Measurements from ENCODE around the gene CDK5RAP1.
A peak's percentile ranks its signal among the peaks of the same experiment; 100 is the strongest.

The CDK5RAP1 gene, protein sequence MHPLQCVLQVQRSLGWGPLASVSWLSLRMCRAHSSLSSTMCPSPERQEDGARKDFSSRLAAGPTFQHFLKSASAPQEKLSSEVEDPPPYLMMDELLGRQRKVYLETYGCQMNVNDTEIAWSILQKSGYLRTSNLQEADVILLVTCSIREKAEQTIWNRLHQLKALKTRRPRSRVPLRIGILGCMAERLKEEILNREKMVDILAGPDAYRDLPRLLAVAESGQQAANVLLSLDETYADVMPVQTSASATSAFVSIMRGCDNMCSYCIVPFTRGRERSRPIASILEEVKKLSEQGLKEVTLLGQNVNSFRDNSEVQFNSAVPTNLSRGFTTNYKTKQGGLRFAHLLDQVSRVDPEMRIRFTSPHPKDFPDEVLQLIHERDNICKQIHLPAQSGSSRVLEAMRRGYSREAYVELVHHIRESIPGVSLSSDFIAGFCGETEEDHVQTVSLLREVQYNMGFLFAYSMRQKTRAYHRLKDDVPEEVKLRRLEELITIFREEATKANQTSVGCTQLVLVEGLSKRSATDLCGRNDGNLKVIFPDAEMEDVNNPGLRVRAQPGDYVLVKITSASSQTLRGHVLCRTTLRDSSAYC

GRCh38 chr20:33401184-33401920, at the start of gene CDK5RAP1:
Gene CDK5RAP1, minus strand, starts transcription at chr20:33401519. Its CDS starts 4,455 bp downstream, at chr20:33397064.
- DNase-seq (ENCODE audit: extremely low read depth, low read depth) = peak; percentile 69
- TF ChIP-seq CTCF (IDR thresholded peaks at IDR 0.05; ENCODE audit: low read depth, low read length) = no peak

DNA sequence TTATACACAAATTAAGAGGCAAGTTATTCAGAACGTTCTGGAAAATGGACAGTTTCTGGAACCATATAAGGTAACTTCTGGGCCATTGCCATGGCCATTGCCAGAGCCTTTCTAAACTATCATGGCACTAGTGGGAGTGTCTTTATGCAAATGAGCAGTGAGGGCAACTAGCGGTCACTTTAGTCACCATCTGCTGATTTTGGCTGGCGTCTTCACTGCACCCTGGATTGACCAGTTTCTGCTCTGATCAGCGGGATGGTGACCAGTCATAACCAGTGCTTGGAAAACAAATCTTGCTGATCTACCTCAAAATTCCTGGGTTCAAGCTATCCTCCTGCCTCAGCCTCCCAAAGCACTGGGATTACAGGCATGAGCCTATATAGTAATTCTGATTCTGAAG, 49.5 kb upstream of the CDK5RAP1 start:
- DNase-seq (ENCODE audit: extremely low read depth, low read depth) = no peak
- TF ChIP-seq CTCF (IDR thresholded peaks at IDR 0.05; ENCODE audit: low read depth, low read length) = no peak

- no peak for DNase-seq (ENCODE audit: extremely low read depth, low read depth)
- no peak for TF ChIP-seq CTCF (IDR thresholded peaks at IDR 0.05; ENCODE audit: low read depth, low read length)
Measured at GRCh38 chr20:33445881-33446625, 44.7 kb upstream of the CDK5RAP1 start.

GRCh38 chr20:33444797-33445560, 43.7 kb upstream of the CDK5RAP1 start:
- no peak for DNase-seq (ENCODE audit: extremely low read depth, low read depth)
- TF ChIP-seq CTCF (IDR thresholded peaks at IDR 0.05; ENCODE audit: low read depth, low read length) = peak; percentile 7

DNA sequence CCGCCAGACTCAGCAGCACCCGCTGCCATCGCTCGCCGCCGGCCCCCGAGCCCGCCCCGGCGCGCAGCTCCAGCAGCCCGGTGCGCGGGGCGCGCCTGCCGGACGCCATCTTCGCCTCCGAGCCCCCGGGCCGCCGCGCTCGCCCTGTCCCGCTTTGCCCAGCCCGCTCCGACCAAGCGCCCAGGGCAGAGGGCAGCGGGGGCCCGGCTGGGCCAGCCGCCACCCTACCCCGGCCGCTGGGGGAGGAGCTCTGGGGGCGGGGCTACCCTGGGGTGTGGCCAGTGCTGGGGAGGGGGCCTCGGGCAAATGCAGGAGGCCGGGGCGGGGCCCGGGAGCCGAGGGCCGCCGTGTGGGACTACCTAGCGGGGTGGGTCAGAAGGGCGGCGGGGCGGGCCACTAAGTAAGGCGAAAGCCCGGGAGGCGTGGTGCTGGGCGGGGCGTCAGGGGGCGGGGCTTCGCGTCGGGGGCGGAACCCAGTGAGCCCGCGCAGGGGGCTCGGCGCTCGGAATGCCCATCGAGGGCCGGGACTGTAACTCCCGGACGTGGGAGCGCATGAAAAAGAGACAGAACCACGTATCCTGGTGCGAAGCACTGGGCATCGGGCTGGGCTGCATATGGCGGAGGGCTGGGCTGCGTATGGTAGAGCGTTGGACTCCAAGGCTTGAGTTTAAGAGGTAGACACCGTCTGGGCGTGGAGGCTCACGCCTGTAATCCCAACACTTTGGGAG, 42.4 kb upstream of the CDK5RAP1 start, which contains the start of gene SNTA1:
Gene SNTA1 (minus strand): TSS at position 252 of the 728 bp plus-strand sequence. CDS start 143 bp downstream, at position 109.
- DNase-seq (ENCODE audit: extremely low read depth, low read depth) = no peak
- TF ChIP-seq CTCF (IDR thresholded peaks at IDR 0.05; ENCODE audit: low read depth, low read length) = no peak

DNA sequence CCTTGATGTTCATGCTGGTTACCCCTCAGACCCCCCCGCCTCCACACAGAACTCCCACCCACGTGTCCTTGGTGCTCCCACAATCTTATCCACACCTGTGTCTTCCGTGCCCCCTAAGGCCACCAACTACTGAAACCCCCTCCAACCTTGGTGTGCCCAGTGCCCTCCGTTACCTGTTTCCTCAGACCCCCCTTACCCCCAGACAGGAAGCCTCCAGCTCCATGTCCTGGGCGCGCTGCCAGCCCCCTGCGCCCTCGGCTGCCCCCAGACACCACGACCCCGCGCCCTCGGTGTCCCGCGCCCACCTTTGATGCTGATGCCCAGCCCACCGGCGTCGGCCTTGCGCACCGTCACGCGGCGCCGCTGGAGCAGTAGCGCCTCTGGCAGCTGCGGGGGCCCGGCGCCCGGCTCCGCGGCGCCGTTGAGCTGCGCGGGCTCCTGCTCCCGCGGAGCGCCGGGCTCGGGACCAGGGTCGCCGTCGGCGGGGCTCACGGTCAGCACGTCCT, 41.7 kb upstream of the CDK5RAP1 start:
- no peak for DNase-seq (ENCODE audit: extremely low read depth, low read depth)
- TF ChIP-seq CTCF (IDR thresholded peaks at IDR 0.05; ENCODE audit: low read depth, low read length) = no peak

Measured in AG09319 (cell line).